Breast epithelium (tissue), 4 donors: ENCODE results near the gene MAL. TPM values are rescaled to one million over a fixed set of nuclear protein-coding genes. Genes with fewer than 3 reads are reported as not detected.

Experiments used
- DNase-seq, 2 donors: peaks; one replicate each; pipeline ENCODE4 v3.0.0-alpha.2; 2019; ENCODE audit warnings: low spot score in 2 of 2
- H3K27ac ChIP-seq, 2 donors: fragments of 200-600 bp; sonication (generic) in 1 of 2; one replicate each; pipeline ENCODE4 v1.5.1; 2016 to 2019; ENCODE audit warnings: mild to moderate bottlenecking in 1 of 2
- H3K27me3 ChIP-seq, 2 donors: fragments of 200-600 bp; sonication (generic) in 1 of 2; one replicate each; pipeline versions ENCODE4 v1.5.1 to v1.6.0; 2017 to 2019; ENCODE audit warnings: control low read depth in 1 of 2, mild to moderate bottlenecking in 1 of 2
- H3K36me3 ChIP-seq: fragments of 200-600 bp; one replicate; pipeline ENCODE4 v1.5.1; 2019
- H3K4me1 ChIP-seq, 2 donors: fragments of 200-600 bp; sonication (generic); one replicate each; pipeline ENCODE4 v1.5.1; 2016 to 2019; ENCODE audit warnings: control low read depth in 1 of 2
- H3K4me3 ChIP-seq, 3 donors: fragments of 200-600 bp; sonication (generic); 1 replicate in 2 of 3; 2 replicates in 1 of 3; pipeline ENCODE4 v1.5.1; 2016 to 2019; ENCODE audit warnings: mild to moderate bottlenecking in 3 of 3, moderate library complexity in 2 of 3
- H3K9me3 ChIP-seq, 2 donors: fragments of 200-600 bp; sonication (generic) in 1 of 2; one replicate each; pipeline ENCODE4 v1.5.1; 2016 to 2019; ENCODE audit warnings: control low read depth in 1 of 2
- CTCF ChIP-seq, 3 donors: fragments of 450-650 bp; IDR thresholded peaks; one replicate each; pipeline ENCODE4 v1.5.1; 2016 to 2017; ENCODE audit warnings: antibody characterized with exemption in 3 of 3, mild to moderate bottlenecking in 3 of 3, moderate library complexity in 3 of 3
- POLR2A ChIP-seq: fragments of 450-650 bp; IDR thresholded peaks from one replicate; pipeline ENCODE4 v1.6.1; 2016; ENCODE audit warnings: antibody characterized with exemption, mild to moderate bottlenecking, moderate library complexity
- POLR2AphosphoS5 ChIP-seq, 3 donors: sonication (generic); formaldehyde crosslinking; IDR thresholded peaks; one replicate each; pipeline ENCODE4 v1.6.1; 2017; ENCODE audit warnings: antibody characterized with exemption in 3 of 3
- intact Hi-C: fragments of 100-400 bp; cut with DNase I; formaldehyde crosslinking; loops from one replicate; pipeline ENCODE4 v1.15.1; 2023; ENCODE audit warnings: low total_unique reads
- total RNA-seq, 3 donors: library from RNA; depleted of rRNA; stranded (reverse); fragments of >200 nt; gene quantifications; one replicate each; pipeline ENCODE4 v1.1.0, GENCODE V29; 2016

Gene MAL
- total RNA-seq, 3 donors from 2014 or later = 0.32 to 2.3 TPM; not detected in 1

- no peaks in the 10 kb centered on the region for H3K9me3 ChIP-seq
- intact Hi-C loops = no loop called here
- H3K27me3 ChIP-seq = peaks cover 0 to 3% of the 10 kb centered on the region in 2 donors
- no peaks in the 10 kb centered on the region for H3K36me3 ChIP-seq
- no peak overlapping the region for H3K27ac ChIP-seq
- no peak for DNase-seq
- peaks cover 0 to 4% of the 10 kb centered on the region in 2 donors for H3K4me1 ChIP-seq
- H3K4me3 ChIP-seq = no peak overlapping the region
- TF ChIP-seq CTCF (IDR thresholded peaks at IDR 0.05) (no peak), POLR2A (no peak), POLR2AphosphoS5 (IDR thresholded peaks at IDR 0.05) (no peak)
These were observed 22.4 kb downstream of the MAL start for GRCh38 chr2:95047629-95048510.

- intact Hi-C loops = no loop called here
- DNase-seq = no peak
- Histone ChIP-seq H3K27me3 (peaks cover 0 to 3% of the 10 kb centered on the region in 2 donors), H3K9me3 (no peaks in the 10 kb centered on the region), H3K27ac (no peak overlapping the region), H3K36me3 (no peaks in the 10 kb centered on the region), H3K4me3 (no peak overlapping the region), H3K4me1 (no peaks in the 10 kb centered on the region)
- no peak for TF ChIP-seq POLR2AphosphoS5 (IDR thresholded peaks at IDR 0.05)
- TF ChIP-seq CTCF (IDR thresholded peaks at IDR 0.05) = no peak
These were observed 23.5 kb downstream of the MAL start for GRCh38 chr2:95048825-95049682.

GRCh38 chr2:95049683-95049955 lies 24.1 kb downstream of the MAL start:
- TF ChIP-seq CTCF (IDR thresholded peaks at IDR 0.05) (no peak), POLR2AphosphoS5 (IDR thresholded peaks at IDR 0.05) (no peak), POLR2A (no peak)
- Histone ChIP-seq H3K4me3 (no peak overlapping the region), H3K27me3 (peaks cover 0 to 3% of the 10 kb centered on the region in 2 donors), H3K4me1 (no peaks in the 10 kb centered on the region), H3K27ac (no peak overlapping the region), H3K9me3 (no peaks in the 10 kb centered on the region), H3K36me3 (no peaks in the 10 kb centered on the region)
- intact Hi-C loops = no loop called here
- DNase-seq = no peak

- DNase-seq = no peak
- TF ChIP-seq POLR2AphosphoS5 (IDR thresholded peaks at IDR 0.05) (no peak), POLR2A (no peak), CTCF (IDR thresholded peaks at IDR 0.05) (no peak)
- Histone ChIP-seq H3K4me3 (no peak overlapping the region), H3K9me3 (no peaks in the 10 kb centered on the region), H3K4me1 (no peaks in the 10 kb centered on the region), H3K36me3 (no peaks in the 10 kb centered on the region), H3K27ac (no peak overlapping the region), H3K27me3 (peaks cover 0 to 3% of the 10 kb centered on the region in 2 donors)
- intact Hi-C loops = no loop called here
These were observed 24.5 kb downstream of the MAL start for GRCh38 chr2:95049961-95050360.
